Fibroblast of lung (primary cell): ENCODE results near the gene BORCS8. TPM values are rescaled to one million over a fixed set of nuclear protein-coding genes. Genes with fewer than 3 reads are reported as not detected.

Experiments
- DNase-seq, 2 donors: peaks; one replicate each; pipeline versions ENCODE4 v3.0.0 to v3.0.0-alpha.2; 2010; ENCODE audit warnings: low read depth in 2 of 2
- H2AFZ ChIP-seq: 2 replicates; pipeline ENCODE4 v1.5.1; 2012; ENCODE audit warnings: low read length, control low read depth, inconsistent platforms
- H3K27ac ChIP-seq: 2 replicates; pipeline ENCODE4 v1.5.1; 2011; ENCODE audit warnings: low read length, control low read depth; ENCODE audit not compliant: insufficient read depth
- H3K27me3 ChIP-seq: 2 replicates; pipeline ENCODE4 v1.5.1; 2011; ENCODE audit warnings: mild to moderate bottlenecking, low read length; ENCODE audit not compliant: control insufficient read depth, insufficient read depth
- H3K36me3 ChIP-seq: 2 replicates; pipeline ENCODE4 v1.5.1; 2011; ENCODE audit warnings: low read length; ENCODE audit not compliant: control insufficient read depth, insufficient read depth
- H3K4me1 ChIP-seq: 2 replicates; pipeline ENCODE4 v1.5.1; 2011; ENCODE audit warnings: low read length; ENCODE audit not compliant: control insufficient read depth, insufficient read depth; ENCODE audit errors: extremely low read depth
- H3K4me2 ChIP-seq: 2 replicates; pipeline ENCODE4 v1.5.1; 2011; ENCODE audit warnings: low read length, control low read depth; ENCODE audit not compliant: insufficient read depth; ENCODE audit errors: extremely low read depth
- H3K4me3 ChIP-seq, 4 experiments: fragments of 200-600 bp in 1 of 4; sonication (generic) in 1 of 4; replicated peaks in 1 of 4; 2 replicates each; pipeline ENCODE4 v1.5.1; 2011 to 2016; ENCODE audit warnings: low read length in 4 of 4, low read depth in 3 of 4, mild to moderate bottlenecking in 3 of 4, control low read depth in 2 of 4, inconsistent platforms in 1 of 4, mixed read lengths in 1 of 4; ENCODE audit not compliant: insufficient read depth in 1 of 4; ENCODE audit errors: control extremely low read depth in 1 of 4
- H3K79me2 ChIP-seq: 2 replicates; pipeline ENCODE4 v1.5.1; 2012; ENCODE audit warnings: mild to moderate bottlenecking, low read length, inconsistent platforms; ENCODE audit not compliant: control insufficient read depth, insufficient read depth
- H3K9ac ChIP-seq: 2 replicates; pipeline ENCODE4 v1.5.1; 2011; ENCODE audit warnings: mild to moderate bottlenecking, low read length, control low read depth; ENCODE audit not compliant: insufficient read depth
- H3K9me3 ChIP-seq: 2 replicates; pipeline ENCODE4 v1.5.1; 2012; ENCODE audit warnings: low read depth, low read length; ENCODE audit not compliant: control insufficient read depth, insufficient read depth
- H4K20me1 ChIP-seq: 2 replicates; pipeline ENCODE4 v1.5.1; 2011; ENCODE audit warnings: low read length; ENCODE audit not compliant: control insufficient read depth, insufficient read depth; ENCODE audit errors: extremely low read depth
- CTCF ChIP-seq, 2 donors: IDR thresholded peaks in 1 of 2; conservative IDR thresholded peaks in 1 of 2; 1 replicate in 1 of 2; 2 replicates in 1 of 2; pipeline ENCODE4 v1.5.1; 2011 to 2012; ENCODE audit warnings: low read length in 2 of 2, control low read depth in 1 of 2, inconsistent platforms in 1 of 2, low read depth in 1 of 2, mild to moderate bottlenecking in 1 of 2
- EZH2 ChIP-seq: IDR thresholded peaks from 2 replicates; pipeline ENCODE4 v1.5.1; 2012; ENCODE audit warnings: low read length, control low read depth, mild to moderate bottlenecking; ENCODE audit errors: missing control alignments
- polyA plus RNA-seq, 2 donors: library from polyadenylated mRNA; depleted of rRNA in 1 of 2; stranded (reverse) in 1 of 2; unstranded in 1 of 2; fragments of >200 nt; gene quantifications; 2 replicates each; pipeline ENCODE4 v1.2.1, GENCODE V29; 2011 to 2012; ENCODE audit warnings: missing spikeins in 1 of 2
- total RNA-seq: library from RNA; depleted of rRNA; stranded (reverse); fragments of >200 nt; gene quantifications from 2 replicates; pipeline ENCODE4 v1.2.1, GENCODE V29; 2014

The BORCS8 gene
- total and polyA plus RNA-seq, 2 donors (not counting 1 experiment from before 2014, with no cell fraction given) = 10.7 to 13.9 TPM

- Histone ChIP-seq H4K20me1 (no peaks in the 10 kb centered on the region), H3K9me3 (no peaks in the 10 kb centered on the region), H3K36me3 (peaks cover 2% of the 10 kb centered on the region), H3K27ac (no peak overlapping the region), H3K9ac (no peak overlapping the region), H3K4me2 (no peak overlapping the region), H3K4me3 (no peak overlapping the region), H3K79me2 (no peaks in the 10 kb centered on the region), H3K27me3 (no peaks in the 10 kb centered on the region), H3K4me1 (peaks cover 3% of the 10 kb centered on the region), H2AFZ (no peak overlapping the region)
- DNase-seq = peak; percentile 31 to 77
- no peak for TF ChIP-seq CTCF (conservative IDR thresholded peaks at IDR 0.05 in 1 of 2, IDR thresholded peaks at IDR 0.05 in 1 of 2; ENCODE audit: low read depth in 1 of 2, low read length in 2 of 2)
- no peak for TF ChIP-seq EZH2
Observed at GRCh38 chr19:19171821-19172532, 20.0 kb downstream of the BORCS8 start.

- H3K27me3 ChIP-seq = no peaks in the 10 kb centered on the region
- H3K4me3 ChIP-seq = no peak overlapping the region
- peak in 1 of 2 donors; percentile 11 for DNase-seq
- no peaks in the 10 kb centered on the region for H3K36me3 ChIP-seq
- H3K79me2 ChIP-seq = no peaks in the 10 kb centered on the region
- H2AFZ ChIP-seq = no peak overlapping the region
- no peaks in the 10 kb centered on the region for H4K20me1 ChIP-seq
- H3K9ac ChIP-seq = no peak overlapping the region
- no peak overlapping the region for H3K4me2 ChIP-seq
- peaks cover 3% of the 10 kb centered on the region for H3K4me1 ChIP-seq
- TF ChIP-seq EZH2 = no peak
- TF ChIP-seq CTCF (conservative IDR thresholded peaks at IDR 0.05 in 1 of 2, IDR thresholded peaks at IDR 0.05 in 1 of 2; ENCODE audit: low read depth in 1 of 2, low read length in 2 of 2) = no peak
- H3K9me3 ChIP-seq = no peaks in the 10 kb centered on the region
- no peak overlapping the region for H3K27ac ChIP-seq
Observed at GRCh38 chr19:19170873-19171672, 20.9 kb downstream of the BORCS8 start.

- peaks cover 3% of the 10 kb centered on the region for H3K4me1 ChIP-seq
- no peaks in the 10 kb centered on the region for H3K79me2 ChIP-seq
- no peaks in the 10 kb centered on the region for H4K20me1 ChIP-seq
- H3K36me3 ChIP-seq = no peaks in the 10 kb centered on the region
- peak within 1 kb of the TSS in 1 of 4 experiments; percentile 34 for H3K4me3 ChIP-seq
- TF ChIP-seq EZH2 (no peak), CTCF (conservative IDR thresholded peaks at IDR 0.05 in 1 of 2, IDR thresholded peaks at IDR 0.05 in 1 of 2; ENCODE audit: low read depth in 1 of 2, low read length in 2 of 2) (no peak)
- no peak within 1 kb of the TSS for H3K27ac ChIP-seq
- H2AFZ ChIP-seq = no peak within 1 kb of the TSS
- H3K4me2 ChIP-seq = peak within 1 kb of the TSS; percentile 35
- H3K9me3 ChIP-seq = no peaks in the 10 kb centered on the region
- H3K27me3 ChIP-seq = no peaks in the 10 kb centered on the region
- DNase-seq = peak; percentile 55 to 59
- H3K9ac ChIP-seq = no peak within 1 kb of the TSS
Observed at GRCh38 chr19:19170053-19170872, 21.7 kb downstream of the BORCS8 start, which contains the start of gene MEF2B. Gene MEF2B (minus strand): TSS chr19:19170263. CDS start chr19:19150735, 19,528 bp downstream.
